ENCODE data around the gene LCE2A.

GRCh38 chr1:152658649-152659048, 39.5 kb upstream of the LCE2A start:
- TF ChIP-seq, protein P1, sequence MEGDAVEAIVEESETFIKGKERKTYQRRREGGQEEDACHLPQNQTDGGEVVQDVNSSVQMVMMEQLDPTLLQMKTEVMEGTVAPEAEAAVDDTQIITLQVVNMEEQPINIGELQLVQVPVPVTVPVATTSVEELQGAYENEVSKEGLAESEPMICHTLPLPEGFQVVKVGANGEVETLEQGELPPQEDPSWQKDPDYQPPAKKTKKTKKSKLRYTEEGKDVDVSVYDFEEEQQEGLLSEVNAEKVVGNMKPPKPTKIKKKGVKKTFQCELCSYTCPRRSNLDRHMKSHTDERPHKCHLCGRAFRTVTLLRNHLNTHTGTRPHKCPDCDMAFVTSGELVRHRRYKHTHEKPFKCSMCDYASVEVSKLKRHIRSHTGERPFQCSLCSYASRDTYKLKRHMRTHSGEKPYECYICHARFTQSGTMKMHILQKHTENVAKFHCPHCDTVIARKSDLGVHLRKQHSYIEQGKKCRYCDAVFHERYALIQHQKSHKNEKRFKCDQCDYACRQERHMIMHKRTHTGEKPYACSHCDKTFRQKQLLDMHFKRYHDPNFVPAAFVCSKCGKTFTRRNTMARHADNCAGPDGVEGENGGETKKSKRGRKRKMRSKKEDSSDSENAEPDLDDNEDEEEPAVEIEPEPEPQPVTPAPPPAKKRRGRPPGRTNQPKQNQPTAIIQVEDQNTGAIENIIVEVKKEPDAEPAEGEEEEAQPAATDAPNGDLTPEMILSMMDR (IDR thresholded peaks at IDR 0.05 in 8 of 11, conservative IDR thresholded peaks at IDR 0.05 in 3 of 11), result no peak
- no peak for TF ChIP-seq POLR2A (IDR thresholded peaks at IDR 0.05)
